ENCODE data around the gene CD58.

DNA sequence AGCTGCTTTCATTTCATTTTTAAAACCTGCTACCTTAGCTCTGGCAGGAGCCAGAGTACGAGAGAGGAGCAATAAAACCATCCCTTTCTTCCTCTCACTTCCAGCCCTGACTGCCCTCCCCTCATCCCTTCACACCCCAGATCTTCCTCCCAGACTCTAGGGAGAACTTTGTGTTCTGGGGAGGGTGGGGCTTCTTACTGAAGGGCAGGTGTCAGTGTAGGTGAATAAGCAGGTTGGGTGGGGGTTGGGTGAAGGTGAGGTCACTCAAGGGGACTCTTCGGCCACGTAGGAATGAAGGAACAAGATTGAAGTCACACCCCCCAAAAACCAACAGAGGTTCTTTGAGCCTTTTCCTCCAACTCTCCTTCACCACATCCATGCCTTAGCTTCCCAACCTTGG is 88.9 kb downstream of the CD58 start:
- no peak for TF ChIP-seq CTCF (IDR thresholded peaks at IDR 0.05)
- no peak for TF ChIP-seq POLR2A (IDR thresholded peaks at IDR 0.05)

All from ovary (tissue), 3 donors.